ENCODE measurements around the gene MMP14. TPM values are rescaled to one million over a fixed set of nuclear protein-coding genes. Genes with fewer than 3 reads are reported as not detected.
A peak's percentile ranks its signal among the peaks of the same experiment; 100 is the strongest.

MMP14 gene
- total and polyA plus RNA-seq, 2 of the 13 experiments (the other 11 are each of a cell fraction or from before 2014, with no cell fraction given) = 5.2 to 9.8 TPM

GRCh38 chr14:22877000-22877501 is 40.7 kb downstream of the MMP14 start:
- Histone ChIP-seq H3K4me2 (ENCODE audit: low read depth, low read length) (no peak overlapping the region), H3K27me3 (ENCODE audit: control insufficient read depth in 1 of 2, insufficient read depth in 2 of 2, low read length in 2 of 2) (peaks cover under 1 to 5% of the 10 kb centered on the region in 2 experiments; a peak in 4 of 5 replicates), H3K4me3 (replicated peaks in 1 of 3; ENCODE audit: insufficient read depth in 1 of 3, low read depth in 2 of 3, low read length in 3 of 3) (no peak overlapping the region), H3K27ac (ENCODE audit: extremely low read length, insufficient read depth, low read length) (no peak overlapping the region), H4K20me1 (ENCODE audit: insufficient read depth, low read length) (no peaks in the 10 kb centered on the region; the same call in 1 of the 2 replicates), H3K4me1 (ENCODE audit: insufficient read depth, low read length) (peaks cover 22% of the 10 kb centered on the region), H3K9ac (ENCODE audit: insufficient read depth, low read depth, low read length) (no peak overlapping the region), H2AFZ (ENCODE audit: low read length) (no peak overlapping the region), H3K36me3 (replicated peaks in 1 of 2; ENCODE audit: control insufficient read depth in 1 of 2, insufficient read depth in 2 of 2, low read length in 2 of 2) (peaks cover 14% of the 10 kb centered on the region in 2 experiments; a peak in 4 of 5 replicates), H3K79me2 (ENCODE audit: insufficient read depth, low read length) (no peaks in the 10 kb centered on the region), H3K9me3 (ENCODE audit: low read length) (no peaks in the 10 kb centered on the region)
- FAIRE-seq (no peak), DNase-seq (ENCODE audit: low spot score) (no peak), ATAC-seq (no peak)
- ChIA-PET CTCF (ENCODE audit: low intra/inter-chr PET ratio, low total read pairs) (no interaction called here), POLR2A (no interaction called here)
- WGBS (ENCODE audit: low lambda C conversion rate) = 95% methylated on average over 22 of the region's 22 CpGs
- in situ Hi-C loops (cut with HindIII; ENCODE audit: extremely low pct_ligation_motif_present, low pct_unique_long_range_greater_than_20kb) (no loop called here), intact Hi-C loops (cut with micrococcal nuclease; ENCODE audit: unreplicated experiment) (no loop called here)
- BruUV-seq (replicated peaks) = no TSS peak
- TF ChIP-seq ZNF768 (CRISPR knock-in tag; IDR thresholded peaks at IDR 0.05) (peak; percentile 58; the same call in 1 of the 2 replicates), ZNF512B (CRISPR knock-in tag; IDR thresholded peaks at IDR 0.05; ENCODE audit: borderline replicate concordance) (no peak), ZFP91 (CRISPR knock-in tag; IDR thresholded peaks at IDR 0.05; ENCODE audit: borderline replicate concordance) (peak; percentile 34; the same call in 1 of the 2 replicates), ZNF687 (CRISPR knock-in tag; IDR thresholded peaks at IDR 0.05) (0 out of 2 replicates have a peak, but pooled peaks have one; percentile 12), ARNTL (CRISPR knock-in tag; IDR thresholded peaks at IDR 0.05) (no peak), RBFOX2 (IDR thresholded peaks at IDR 0.05; ENCODE audit: low read depth, low read length) (0 out of 2 replicates have a peak, but pooled peaks have one; percentile 37), MTA1 (CRISPR knock-in tag; IDR thresholded peaks at IDR 0.05; ENCODE audit: borderline replicate concordance) (0 out of 2 replicates have a peak, but pooled peaks have one; percentile 12)
